ENCODE results near the gene UBASH3A.

DNA sequence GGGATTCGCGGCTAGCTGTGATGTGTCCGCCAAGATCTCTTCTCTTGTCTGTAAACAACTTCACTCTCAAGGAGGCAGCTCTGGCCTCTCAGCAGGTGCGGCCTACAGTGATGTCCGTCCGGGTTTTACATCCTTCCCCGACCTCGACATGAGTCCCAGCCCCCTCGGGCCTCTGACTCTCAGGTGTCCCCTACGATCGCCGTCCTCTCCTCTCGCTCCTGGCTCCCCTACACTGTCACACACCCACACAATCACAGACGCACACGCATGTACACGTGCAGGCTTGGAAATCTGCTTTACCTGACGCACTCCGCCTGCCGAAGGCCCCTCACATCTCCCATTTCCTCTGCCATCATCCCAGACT is 93.1 kb downstream of the UBASH3A start:
- TF ChIP-seq, protein P1, sequence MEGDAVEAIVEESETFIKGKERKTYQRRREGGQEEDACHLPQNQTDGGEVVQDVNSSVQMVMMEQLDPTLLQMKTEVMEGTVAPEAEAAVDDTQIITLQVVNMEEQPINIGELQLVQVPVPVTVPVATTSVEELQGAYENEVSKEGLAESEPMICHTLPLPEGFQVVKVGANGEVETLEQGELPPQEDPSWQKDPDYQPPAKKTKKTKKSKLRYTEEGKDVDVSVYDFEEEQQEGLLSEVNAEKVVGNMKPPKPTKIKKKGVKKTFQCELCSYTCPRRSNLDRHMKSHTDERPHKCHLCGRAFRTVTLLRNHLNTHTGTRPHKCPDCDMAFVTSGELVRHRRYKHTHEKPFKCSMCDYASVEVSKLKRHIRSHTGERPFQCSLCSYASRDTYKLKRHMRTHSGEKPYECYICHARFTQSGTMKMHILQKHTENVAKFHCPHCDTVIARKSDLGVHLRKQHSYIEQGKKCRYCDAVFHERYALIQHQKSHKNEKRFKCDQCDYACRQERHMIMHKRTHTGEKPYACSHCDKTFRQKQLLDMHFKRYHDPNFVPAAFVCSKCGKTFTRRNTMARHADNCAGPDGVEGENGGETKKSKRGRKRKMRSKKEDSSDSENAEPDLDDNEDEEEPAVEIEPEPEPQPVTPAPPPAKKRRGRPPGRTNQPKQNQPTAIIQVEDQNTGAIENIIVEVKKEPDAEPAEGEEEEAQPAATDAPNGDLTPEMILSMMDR (optimal IDR thresholded peaks at IDR 0.05 in 1 of 3, IDR thresholded peaks at IDR 0.05 in 1 of 3, conservative IDR thresholded peaks at IDR 0.05 in 1 of 3; ENCODE audit: extremely low read depth in 1 of 3, insufficient read depth in 2 of 3, low read length in 3 of 3): no peak
- TF ChIP-seq EZH2 (IDR thresholded peaks at IDR 0.05; ENCODE audit: low read length): no peak
